H1 (cell line): ENCODE data around the gene SLC35E1. TPM values are rescaled to one million over a fixed set of nuclear protein-coding genes. Genes with fewer than 3 reads are reported as not detected.

Source experiments
- BRCA1 ChIP-seq: IDR thresholded peaks from 2 replicates; pipeline ENCODE4 v1.6.1; 2012; ENCODE audit warnings: low read depth, low read length, improper control_type of control experiment
- CBX8 ChIP-seq: fragments of 300-800, 300-1000 bp; sonication (generic); IDR thresholded peaks from 2 replicates; pipeline ENCODE4 v1.7.1; 2016; ENCODE audit warnings: low read depth, low read length, borderline replicate concordance
- CHD1 ChIP-seq: IDR thresholded peaks from 2 replicates; pipeline ENCODE4 v1.6.1; 2012; ENCODE audit warnings: low read depth, low read length, improper control_type of control experiment
- HDAC2 ChIP-seq, 2 experiments: fragments of 300-600 bp in 1 of 2; sonication (generic) in 1 of 2; IDR thresholded peaks; 2 replicates each; pipeline ENCODE4 v1.6.1; 2011 to 2012; ENCODE audit warnings: low read depth in 2 of 2, low read length in 2 of 2, mild to moderate bottlenecking in 2 of 2, moderate library complexity in 2 of 2, borderline replicate concordance in 1 of 2, inconsistent platforms in 1 of 2
- JUN ChIP-seq: IDR thresholded peaks from 2 replicates; pipeline ENCODE4 v1.6.1; 2011; ENCODE audit warnings: low read depth, mild to moderate bottlenecking, improper control_type of control experiment, low read length
- KDM4A ChIP-seq: IDR thresholded peaks from one replicate; pipeline ENCODE4 v1.7.1; 2012; ENCODE audit warnings: low read depth, mild to moderate bottlenecking, moderate library complexity, low read length, inconsistent platforms; ENCODE audit not compliant: severe bottlenecking
- MAFK ChIP-seq: IDR thresholded peaks from 2 replicates; pipeline ENCODE4 v1.6.1; 2012; ENCODE audit warnings: low read depth, mild to moderate bottlenecking, improper control_type of control experiment, low read length
- POLR2A ChIP-seq, 2 experiments: IDR thresholded peaks; 1 replicate in 1 of 2; 2 replicates in 1 of 2; pipeline ENCODE4 v1.6.1; 2011; ENCODE audit warnings: low read depth in 2 of 2, low read length in 2 of 2, mild to moderate bottlenecking in 2 of 2; ENCODE audit errors: control extremely low read depth in 1 of 2
- POLR2AphosphoS5 ChIP-seq: IDR thresholded peaks from 2 replicates; pipeline ENCODE4 v1.6.1; 2011; ENCODE audit warnings: low read depth, low read length
- SIN3A ChIP-seq, 2 experiments: IDR thresholded peaks in 1 of 2; conservative IDR thresholded peaks in 1 of 2; 2 replicates each; pipeline ENCODE4 v1.6.1; 2011 to 2012; ENCODE audit warnings: low read length in 2 of 2, improper control_type of control experiment in 1 of 2, low read depth in 1 of 2, mild to moderate bottlenecking in 1 of 2
- SP1 ChIP-seq: IDR thresholded peaks from 2 replicates; pipeline ENCODE4 v1.6.1; 2011; ENCODE audit warnings: low read depth, low read length
- SP2 ChIP-seq: IDR thresholded peaks from 2 replicates; pipeline ENCODE4 v1.6.1; 2012; ENCODE audit warnings: mild to moderate bottlenecking, low read length, inconsistent platforms
- polyA plus RNA-seq, 7 experiments: library from polyadenylated mRNA; depleted of rRNA in 3 of 7; stranded (reverse) in 5 of 7; unstranded in 2 of 7; fragments of >200 nt in 5 of 7; fragments of 200-250 nt in 2 of 7; gene quantifications; 1 replicate in 5 of 7; 2 replicates in 1 of 7; 4 replicates in 1 of 7; pipeline versions ENCODE4 v1.2.1 to v1.2.3, GENCODE V29; 2011 to 2013; ENCODE audit warnings: missing spikeins in 2 of 7, mixed read lengths in 2 of 7
- total RNA-seq: library from RNA; stranded (reverse); fragmentation: NEBNext Ultra II Directional; extraction: Animal tissue kit (Norgen Biotek cat#: 25700); gene quantifications from 2 replicates; pipeline ENCODE4 v1.2.1, GENCODE V29; 2021
- TF ChIP-seq, protein P1 (sequence below): IDR thresholded peaks from 2 replicates; pipeline ENCODE4 v1.6.1; 2012; ENCODE audit warnings: inconsistent platforms

The SLC35E1 gene
- total and polyA plus RNA-seq, 2 of the 8 experiments (the other 6 are each of a cell fraction or from before 2014, with no cell fraction given), result 26.0 to 31.9 TPM

DNA sequence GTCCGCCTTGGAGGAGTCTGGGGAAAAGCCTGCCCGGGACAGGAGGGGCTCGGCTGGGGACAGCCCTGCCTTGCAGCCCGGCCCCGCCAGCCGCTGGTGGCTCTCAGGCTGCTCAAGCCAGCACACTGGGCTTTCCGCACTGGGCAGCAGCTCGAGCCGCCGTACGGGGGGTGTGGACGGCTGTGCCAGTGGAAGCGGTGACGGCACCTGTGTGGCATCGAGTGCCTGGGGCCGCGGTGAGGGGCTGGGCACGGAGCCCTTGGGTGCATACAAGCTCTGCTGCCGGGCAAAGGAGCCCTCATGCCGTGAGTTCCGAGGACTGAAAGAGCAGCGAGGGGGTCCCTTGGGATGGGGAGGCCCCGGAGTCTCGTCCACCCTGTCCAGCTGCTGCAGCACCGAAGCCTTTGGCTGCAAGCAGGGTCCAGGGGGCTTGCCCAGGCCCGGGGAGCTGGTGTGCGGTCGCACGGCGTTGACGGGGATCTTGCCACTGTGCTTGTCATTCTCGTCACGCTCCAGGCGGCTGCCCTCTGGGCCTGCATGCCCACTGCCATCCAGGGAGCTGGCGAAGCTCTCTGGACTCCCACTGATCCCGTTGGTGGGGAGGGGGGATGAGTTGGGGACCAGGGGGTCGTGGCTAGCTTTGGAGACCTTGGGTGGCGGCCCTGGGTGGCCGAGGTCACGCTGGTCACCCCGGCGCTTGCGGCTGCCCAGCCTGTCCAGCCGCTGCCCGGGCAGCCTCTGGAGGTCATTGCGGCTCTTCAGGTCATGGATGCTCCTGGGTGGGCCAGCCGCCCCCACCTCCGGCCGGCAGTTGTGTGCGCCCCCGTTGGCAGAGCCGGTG, 4.7 kb upstream of the SLC35E1 start (continued):
- no peak for TF ChIP-seq SP1
- TF ChIP-seq SP2, result no peak
- no peak for TF ChIP-seq SIN3A (conservative IDR thresholded peaks at IDR 0.05 in 1 of 2, IDR thresholded peaks at IDR 0.05 in 1 of 2; ENCODE audit: low read depth in 1 of 2, low read length in 2 of 2)
- TF ChIP-seq JUN, result no peak
- TF ChIP-seq POLR2AphosphoS5, result no peak
- no peak for TF ChIP-seq CHD1
- TF ChIP-seq CBX8, result no peak
- TF ChIP-seq KDM4A, result no peak
- TF ChIP-seq BRCA1, result no peak
- TF ChIP-seq MAFK, result no peak
- no peak for TF ChIP-seq HDAC2 (IDR thresholded peaks at IDR 0.05; ENCODE audit: borderline replicate concordance in 1 of 2, low read depth in 2 of 2, low read length in 2 of 2)
- no peak for TF ChIP-seq POLR2A (IDR thresholded peaks at IDR 0.05; ENCODE audit: control extremely low read depth in 1 of 2, low read depth in 2 of 2, low read length in 2 of 2)
- TF ChIP-seq, protein P1, sequence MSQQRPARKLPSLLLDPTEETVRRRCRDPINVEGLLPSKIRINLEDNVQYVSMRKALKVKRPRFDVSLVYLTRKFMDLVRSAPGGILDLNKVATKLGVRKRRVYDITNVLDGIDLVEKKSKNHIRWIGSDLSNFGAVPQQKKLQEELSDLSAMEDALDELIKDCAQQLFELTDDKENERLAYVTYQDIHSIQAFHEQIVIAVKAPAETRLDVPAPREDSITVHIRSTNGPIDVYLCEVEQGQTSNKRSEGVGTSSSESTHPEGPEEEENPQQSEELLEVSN, result no peak
- TF ChIP-seq, all 59 proteins: peak for 0
